PFSK-1 (cell line): ENCODE measurements around the gene LRRC4C.

Source experiments
- POLR2AphosphoS5 ChIP-seq: IDR thresholded peaks from 2 replicates; pipeline ENCODE4 v1.6.1; 2012; ENCODE audit warnings: low read depth, mild to moderate bottlenecking, control low read depth, low read length, moderate library complexity
- SIN3A ChIP-seq: IDR thresholded peaks from 2 replicates; pipeline ENCODE4 v1.6.1; 2012; ENCODE audit warnings: mild to moderate bottlenecking, low read length, moderate library complexity, borderline replicate concordance; ENCODE audit not compliant: insufficient read depth
- TAF1 ChIP-seq: IDR thresholded peaks from 2 replicates; pipeline ENCODE4 v1.6.1; 2012; ENCODE audit warnings: low read length, control low read depth, borderline replicate concordance; ENCODE audit not compliant: insufficient read depth
- TF ChIP-seq, protein P1 (sequence below), 2 experiments: IDR thresholded peaks; 2 replicates each; pipeline versions ENCODE4 v1.6.1 to v1.8.0; 2011 to 2012; ENCODE audit warnings: low read depth in 2 of 2, low read length in 2 of 2, control low read depth in 1 of 2, inconsistent platforms in 1 of 2, mild to moderate bottlenecking in 1 of 2, moderate library complexity in 1 of 2; ENCODE audit not compliant: insufficient read depth in 1 of 2

GRCh38 chr11:41405812-41406211, 53.6 kb downstream of the LRRC4C start:
- TF ChIP-seq, protein P1, sequence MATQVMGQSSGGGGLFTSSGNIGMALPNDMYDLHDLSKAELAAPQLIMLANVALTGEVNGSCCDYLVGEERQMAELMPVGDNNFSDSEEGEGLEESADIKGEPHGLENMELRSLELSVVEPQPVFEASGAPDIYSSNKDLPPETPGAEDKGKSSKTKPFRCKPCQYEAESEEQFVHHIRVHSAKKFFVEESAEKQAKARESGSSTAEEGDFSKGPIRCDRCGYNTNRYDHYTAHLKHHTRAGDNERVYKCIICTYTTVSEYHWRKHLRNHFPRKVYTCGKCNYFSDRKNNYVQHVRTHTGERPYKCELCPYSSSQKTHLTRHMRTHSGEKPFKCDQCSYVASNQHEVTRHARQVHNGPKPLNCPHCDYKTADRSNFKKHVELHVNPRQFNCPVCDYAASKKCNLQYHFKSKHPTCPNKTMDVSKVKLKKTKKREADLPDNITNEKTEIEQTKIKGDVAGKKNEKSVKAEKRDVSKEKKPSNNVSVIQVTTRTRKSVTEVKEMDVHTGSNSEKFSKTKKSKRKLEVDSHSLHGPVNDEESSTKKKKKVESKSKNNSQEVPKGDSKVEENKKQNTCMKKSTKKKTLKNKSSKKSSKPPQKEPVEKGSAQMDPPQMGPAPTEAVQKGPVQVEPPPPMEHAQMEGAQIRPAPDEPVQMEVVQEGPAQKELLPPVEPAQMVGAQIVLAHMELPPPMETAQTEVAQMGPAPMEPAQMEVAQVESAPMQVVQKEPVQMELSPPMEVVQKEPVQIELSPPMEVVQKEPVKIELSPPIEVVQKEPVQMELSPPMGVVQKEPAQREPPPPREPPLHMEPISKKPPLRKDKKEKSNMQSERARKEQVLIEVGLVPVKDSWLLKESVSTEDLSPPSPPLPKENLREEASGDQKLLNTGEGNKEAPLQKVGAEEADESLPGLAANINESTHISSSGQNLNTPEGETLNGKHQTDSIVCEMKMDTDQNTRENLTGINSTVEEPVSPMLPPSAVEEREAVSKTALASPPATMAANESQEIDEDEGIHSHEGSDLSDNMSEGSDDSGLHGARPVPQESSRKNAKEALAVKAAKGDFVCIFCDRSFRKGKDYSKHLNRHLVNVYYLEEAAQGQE (IDR thresholded peaks at IDR 0.05; ENCODE audit: insufficient read depth in 1 of 2, low read depth in 2 of 2, low read length in 2 of 2) = no peak
- TF ChIP-seq TAF1 (no peak), POLR2AphosphoS5 (no peak), SIN3A (no peak)
